Stimulated activated CD8-positive, alpha-beta memory T cell treated with anti-CD3 and anti-CD28 coated beads, Interleukin-2, amount 100 ng/mL, for 1 hour (primary cell): ENCODE data around the gene AMIGO1.

Experiments
- DNase-seq, 2 donors: peaks; one replicate each; pipeline ENCODE4 v3.0.0-alpha.2; 2020; ENCODE audit warnings: low read depth in 2 of 2

Gene AMIGO1

GRCh38 chr1:109532365-109533136, 23.0 kb upstream of the AMIGO1 start:
- DNase-seq: peak; percentile 80 to 84

GRCh38 chr1:109531826-109532364, 22.4 kb upstream of the AMIGO1 start:
- no peak for DNase-seq

GRCh38 chr1:109531380-109531779, 21.9 kb upstream of the AMIGO1 start:
- no peak for DNase-seq

DNA sequence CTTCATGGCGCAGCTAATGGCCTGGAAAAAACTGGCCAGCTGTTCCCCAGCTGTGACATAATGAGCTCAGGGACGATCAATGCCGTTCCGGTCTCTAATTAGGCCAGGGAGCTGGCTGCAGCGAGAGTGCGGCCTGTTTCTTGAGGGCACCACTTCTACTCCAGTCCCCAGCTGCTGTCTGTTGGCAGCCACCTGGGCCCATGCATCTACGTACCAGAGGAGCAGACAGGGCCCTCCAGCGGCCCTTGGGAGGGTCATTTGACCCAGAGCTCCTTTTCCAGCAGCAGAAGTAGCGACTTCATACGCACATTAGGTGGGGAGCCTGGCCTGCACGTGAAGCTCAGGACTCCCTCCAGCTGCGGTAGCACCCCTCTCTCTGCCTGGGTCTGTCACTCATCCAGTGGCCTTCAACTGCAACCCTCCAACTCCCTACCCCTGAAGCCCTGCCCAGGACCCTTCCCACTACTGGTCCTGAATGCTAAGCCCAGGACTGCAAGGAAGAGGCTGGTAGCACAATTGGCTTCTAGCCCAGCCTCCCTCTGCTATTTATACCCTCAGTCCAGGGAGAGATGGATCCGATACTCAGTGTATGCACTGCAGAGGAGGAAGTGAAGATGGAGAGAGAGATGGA, 21.0 kb upstream of the AMIGO1 start:
- DNase-seq: no peak

DNA sequence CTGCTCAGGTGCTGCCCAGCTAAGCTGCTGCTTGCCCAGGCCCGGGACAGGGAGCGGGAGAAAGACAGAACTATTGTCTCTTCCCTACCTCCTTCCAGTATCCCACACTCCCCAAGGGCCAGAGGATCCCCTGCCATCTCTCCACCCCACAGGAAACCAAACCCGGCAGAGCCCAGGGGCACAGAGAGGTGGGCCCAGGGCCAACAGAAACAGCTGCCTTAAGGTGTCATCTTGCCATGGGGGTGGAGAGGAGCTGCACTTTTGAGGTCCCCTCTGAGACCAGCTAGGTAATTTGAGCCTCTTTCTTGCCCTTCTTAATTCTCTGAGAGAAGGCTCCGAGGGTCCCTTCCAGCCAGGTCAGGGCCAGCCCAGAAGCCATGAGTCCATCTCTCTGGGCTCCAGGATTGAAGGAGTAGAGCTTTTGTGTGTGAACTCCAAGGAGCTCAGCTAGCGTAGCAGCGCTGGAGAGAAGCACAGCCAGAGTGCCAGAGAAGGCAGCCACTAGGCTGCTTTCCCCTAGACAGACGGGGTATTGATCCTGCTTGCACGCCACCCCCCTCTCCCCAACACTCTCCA, 20.4 kb upstream of the AMIGO1 start:
- no peak for DNase-seq

- no peak for DNase-seq
These were observed 19.2 kb upstream of the AMIGO1 start for GRCh38 chr1:109528712-109529111.

DNA sequence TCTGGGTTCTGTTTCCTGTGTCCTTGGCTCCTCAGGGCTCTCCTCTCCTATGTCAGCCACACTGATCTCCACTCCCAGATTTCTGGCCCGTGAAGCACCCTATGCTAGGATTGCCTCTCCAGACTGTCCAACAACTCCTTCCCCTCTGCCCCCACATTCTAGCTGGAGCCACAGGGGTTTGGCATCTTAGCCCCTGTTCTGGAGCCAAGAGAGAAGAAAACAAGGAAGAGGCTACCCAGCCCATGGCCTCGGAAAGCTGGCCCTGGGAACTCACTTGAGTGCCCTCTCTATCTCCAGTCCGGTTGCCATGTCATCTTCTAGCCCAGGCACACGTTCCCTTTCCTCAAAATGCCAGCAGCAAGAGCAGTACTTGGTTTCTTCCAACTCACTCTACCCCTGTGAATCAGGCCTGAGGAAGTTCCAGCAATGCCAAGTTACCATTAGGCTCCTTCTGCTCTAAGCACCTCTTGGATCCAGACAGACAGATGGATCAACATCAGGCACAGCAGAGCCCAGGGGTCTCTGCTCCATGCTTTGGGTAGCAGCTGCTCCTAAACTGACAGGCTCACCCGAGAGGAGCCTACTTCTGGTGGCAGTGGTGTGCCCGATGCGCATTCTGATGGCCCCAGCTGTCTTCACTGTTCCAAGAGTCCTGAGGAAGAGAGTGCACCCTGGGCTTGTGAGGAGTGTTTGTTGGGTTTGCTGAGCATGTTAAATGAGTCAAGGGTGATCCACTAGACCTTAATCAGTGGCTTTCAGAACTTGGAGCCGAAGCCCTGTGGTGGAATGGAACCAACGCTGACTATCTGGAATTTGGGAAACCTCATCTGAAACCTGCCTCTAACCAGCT, 18.5 kb upstream of the AMIGO1 start:
- no peak for DNase-seq

GRCh38 chr1:109527098-109527811, 17.7 kb upstream of the AMIGO1 start:
- DNase-seq: no peak

DNA sequence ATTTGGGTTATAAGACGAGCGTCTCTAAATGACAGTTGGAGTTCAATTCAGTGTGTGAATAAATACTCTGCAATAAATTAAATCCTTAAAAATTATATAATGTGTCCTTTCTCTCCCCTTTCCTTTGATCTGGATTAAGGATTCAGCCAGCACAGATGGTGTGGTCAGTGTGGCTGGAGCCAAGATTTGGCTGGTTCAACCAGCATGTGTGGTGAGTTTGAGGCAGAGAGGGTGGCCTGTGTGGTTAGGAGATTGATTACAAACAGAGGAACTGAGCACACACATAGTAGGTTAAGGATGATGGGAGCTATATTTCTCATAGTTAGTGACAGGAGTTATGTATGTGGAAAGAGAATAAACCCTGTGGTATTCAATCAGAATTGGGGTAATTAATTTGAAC, 14.2 kb upstream of the AMIGO1 start:
- DNase-seq: no peak

DNA sequence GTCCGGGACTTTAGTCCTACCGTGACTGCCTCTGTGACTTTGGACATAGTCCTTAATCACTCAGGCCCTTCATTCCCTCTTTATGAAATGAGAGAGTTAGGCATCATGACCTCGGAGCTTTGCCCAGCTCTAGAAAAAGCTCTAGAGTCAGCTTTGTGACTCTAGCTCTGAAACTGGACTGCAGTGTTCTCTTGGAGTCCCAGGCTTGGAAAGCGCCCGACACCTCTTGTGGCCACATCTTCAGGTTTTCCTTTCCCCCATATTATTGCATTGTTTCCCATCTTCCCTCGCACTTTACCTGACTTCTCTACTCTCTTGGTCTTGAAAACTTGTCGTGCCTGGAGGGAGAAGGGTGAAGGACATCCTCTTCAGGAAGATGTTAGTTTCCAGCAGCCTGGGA, 12.5 kb upstream of the AMIGO1 start:
- no peak for DNase-seq

DNA sequence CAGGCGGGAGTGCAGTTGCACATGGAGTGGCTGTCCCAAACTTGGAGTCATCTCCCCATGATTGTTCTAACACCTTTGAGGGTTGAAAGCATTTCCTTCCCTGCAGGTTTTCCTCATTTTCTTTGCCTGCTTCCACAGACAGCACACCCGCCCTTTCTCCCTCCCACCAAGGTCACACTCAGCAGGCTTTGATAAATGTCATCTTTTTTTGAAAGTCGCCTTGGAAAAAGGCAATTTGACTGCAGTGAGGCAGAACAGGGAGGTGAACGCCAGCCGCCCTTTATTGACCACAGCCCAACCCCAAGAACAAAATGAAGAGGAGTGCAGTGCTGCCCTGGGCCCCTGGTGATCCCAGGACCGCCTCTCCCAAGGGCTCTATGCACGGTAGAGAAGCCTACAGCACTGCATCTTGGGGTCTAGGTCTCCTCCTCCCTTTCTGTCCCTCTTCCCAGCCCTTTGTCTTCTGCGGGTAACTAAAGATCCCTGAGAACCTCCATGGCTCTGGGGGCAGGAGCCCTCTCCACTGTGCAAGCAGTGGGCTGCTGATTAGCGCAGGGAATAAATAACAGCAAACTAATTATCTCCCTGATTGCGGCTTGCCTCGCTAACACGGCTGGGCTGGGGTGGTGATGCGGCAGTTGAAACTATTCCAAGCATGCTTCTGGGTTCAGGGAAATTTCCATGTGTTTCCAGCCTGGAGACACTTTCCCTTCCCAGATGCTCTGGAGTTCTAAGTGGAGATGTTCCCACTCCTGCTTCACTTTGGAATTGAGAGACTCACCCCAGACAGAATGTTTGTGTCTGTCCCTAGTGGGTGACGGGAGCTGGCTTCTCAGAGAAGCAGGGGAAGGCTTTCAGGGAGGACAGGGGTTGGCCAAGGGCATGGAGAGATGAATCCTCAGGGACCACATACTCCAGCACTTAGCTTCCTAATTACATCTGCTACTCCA, 11.8 kb upstream of the AMIGO1 start:
- no peak for DNase-seq

GRCh38 chr1:109517337-109517736, 7.8 kb upstream of the AMIGO1 start:
- no peak for DNase-seq

- DNase-seq: no peak
These were observed 7.3 kb upstream of the AMIGO1 start for GRCh38 chr1:109516872-109517271.

GRCh38 chr1:109514846-109515245, 5.3 kb upstream of the AMIGO1 start:
- DNase-seq: no peak

DNA sequence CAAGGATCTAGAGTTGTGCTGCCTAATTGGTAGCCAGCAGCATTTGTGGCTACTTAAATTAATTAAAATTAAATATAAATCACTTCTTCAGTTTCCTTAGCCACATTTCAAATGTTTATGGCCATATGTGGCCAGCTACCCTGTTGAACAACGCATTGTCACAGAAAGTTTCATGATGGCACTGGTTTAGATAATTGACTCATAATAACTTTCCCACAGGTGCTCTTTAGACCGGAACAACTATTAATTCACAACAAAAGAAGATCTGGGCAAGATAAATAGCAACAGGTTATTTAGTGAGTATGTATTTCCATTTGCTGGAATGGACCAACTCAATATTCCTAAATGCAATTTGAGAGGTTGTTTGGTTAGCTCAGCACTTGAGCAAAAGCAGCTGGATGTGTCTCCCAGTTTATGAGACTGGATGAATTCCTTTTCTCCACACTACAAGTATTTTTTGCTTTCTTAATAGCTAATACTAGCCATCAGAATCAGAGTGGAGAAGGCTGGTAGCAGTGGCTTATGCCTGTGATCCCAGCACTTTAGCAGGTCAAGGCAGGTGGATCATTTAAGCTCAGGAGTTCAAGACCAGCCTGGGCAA, 3.7 kb upstream of the AMIGO1 start:
- no peak for DNase-seq

GRCh38 chr1:109508873-109509175, 703 bp downstream of the AMIGO1 start:
- no peak for DNase-seq

DNA sequence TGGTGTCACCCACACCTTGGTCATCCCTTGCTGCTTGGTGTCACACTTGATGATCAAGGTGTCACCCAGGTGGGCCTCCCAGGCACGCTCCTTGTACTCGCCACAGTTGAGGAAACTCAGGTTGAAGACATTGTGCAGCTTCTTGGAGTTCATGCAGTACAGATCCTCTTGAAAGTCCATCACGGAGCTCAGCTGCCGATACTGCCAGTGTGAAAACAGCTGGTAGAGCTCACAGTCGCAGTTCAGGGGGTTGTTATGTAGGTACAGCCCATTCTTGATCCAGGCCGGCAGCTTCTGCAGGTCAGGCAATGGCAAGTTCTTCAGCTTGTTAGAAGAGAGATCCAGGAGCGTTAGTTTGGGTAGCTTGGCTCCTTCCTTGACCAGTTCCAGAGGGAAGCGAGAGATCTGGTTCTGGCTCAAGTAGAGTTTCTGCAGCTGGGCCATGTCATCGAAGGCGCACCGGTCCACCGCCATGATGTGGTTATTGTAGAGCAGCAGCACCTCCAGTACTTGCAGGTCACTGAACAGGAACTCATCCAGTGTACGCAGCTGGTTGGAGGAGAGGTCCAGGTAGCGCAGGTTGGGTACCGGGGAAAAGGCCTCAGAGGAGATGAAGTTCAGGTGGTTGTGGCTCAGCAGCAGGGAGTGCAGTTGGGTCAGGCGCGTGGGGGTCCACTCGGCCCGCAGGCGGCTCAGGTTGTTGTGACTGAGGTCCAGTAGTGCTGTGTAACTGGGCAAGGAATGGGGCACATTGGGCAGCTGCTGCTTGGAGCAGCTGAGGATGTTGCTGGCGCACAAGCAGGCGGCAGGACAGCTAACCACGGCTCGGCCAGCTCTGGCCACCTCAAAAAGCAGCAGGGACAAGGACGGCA, 1.3 kb downstream of the AMIGO1 start:
- no peak for DNase-seq

DNA sequence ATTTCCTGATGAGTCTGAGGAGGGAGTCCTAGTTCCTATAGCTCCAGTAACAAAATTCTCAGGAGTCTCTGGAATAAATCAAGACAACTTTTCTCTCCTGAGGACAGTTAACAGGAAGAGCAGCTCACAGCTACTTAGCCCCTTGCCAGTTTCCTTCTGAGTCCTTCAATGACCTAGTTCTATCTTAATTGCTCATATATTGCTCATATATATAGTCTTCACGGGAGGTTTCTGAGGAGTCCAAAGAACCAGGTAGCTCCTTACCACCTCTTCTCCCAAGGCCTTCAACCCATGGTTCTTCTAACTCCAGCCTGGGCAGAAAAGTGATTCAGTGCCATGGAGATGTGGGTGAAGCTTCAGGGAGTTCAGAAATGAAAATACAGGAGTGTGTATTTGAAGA, 4.6 kb downstream of the AMIGO1 start:
- DNase-seq: no peak

- no peak for DNase-seq
These were observed 5.6 kb downstream of the AMIGO1 start for GRCh38 chr1:109503935-109504334.
